H9 (cell line): ENCODE results near the gene TMEM245. TPM values are rescaled to one million over a fixed set of nuclear protein-coding genes. Genes with fewer than 3 reads are reported as not detected.

Experiments
- DNase-seq: peaks from one replicate; pipeline ENCODE4 v3.0.0-alpha.2; 2017
- H2AFZ ChIP-seq: one replicate; pipeline ENCODE4 v1.6.1; 2013; ENCODE audit warnings: mild to moderate bottlenecking, low read length, control low read depth, moderate library complexity
- H2AK5ac ChIP-seq: 2 replicates; pipeline ENCODE4 v1.6.1; 2013; ENCODE audit warnings: low read length, control low read depth, mixed read lengths; ENCODE audit not compliant: insufficient read length
- H2BK120ac ChIP-seq: one replicate; pipeline ENCODE4 v1.6.1; 2013; ENCODE audit warnings: low read depth, mild to moderate bottlenecking, low read length, control low read depth, inconsistent platforms; ENCODE audit not compliant: poor library complexity, severe bottlenecking
- H2BK12ac ChIP-seq: 2 replicates; pipeline ENCODE4 v1.6.1; 2013; ENCODE audit warnings: low read length, control low read depth, mixed read lengths, low read depth; ENCODE audit not compliant: insufficient read length
- H2BK15ac ChIP-seq: 2 replicates; pipeline ENCODE4 v1.6.1; 2013; ENCODE audit warnings: low read depth, low read length, control low read depth
- H2BK20ac ChIP-seq: one replicate; pipeline ENCODE4 v1.6.1; 2013; ENCODE audit warnings: low read depth, mild to moderate bottlenecking, low read length, control low read depth, inconsistent platforms; ENCODE audit not compliant: poor library complexity, severe bottlenecking
- H2BK5ac ChIP-seq: 2 replicates; pipeline ENCODE4 v1.6.1; 2013; ENCODE audit warnings: low read length, control low read depth, mixed read lengths; ENCODE audit not compliant: insufficient read length
- H3K14ac ChIP-seq: 2 replicates; pipeline ENCODE4 v1.6.1; 2013; ENCODE audit warnings: low read length, control low read depth; ENCODE audit not compliant: insufficient read depth
- H3K18ac ChIP-seq: 2 replicates; pipeline ENCODE4 v1.6.1; 2013; ENCODE audit warnings: low read depth, mild to moderate bottlenecking, mixed read lengths, low read length, control low read depth; ENCODE audit not compliant: insufficient read length
- H3K23ac ChIP-seq: 2 replicates; pipeline ENCODE4 v1.6.1; 2013; ENCODE audit warnings: low read length, control low read depth, mixed read lengths, low read depth; ENCODE audit not compliant: insufficient read length
- H3K23me2 ChIP-seq: 2 replicates; pipeline ENCODE4 v1.6.1; 2013; ENCODE audit warnings: low read depth, mild to moderate bottlenecking, mixed read lengths, low read length, control low read depth; ENCODE audit not compliant: insufficient read length, poor library complexity, severe bottlenecking
- H3K27ac ChIP-seq: 2 replicates; pipeline ENCODE4 v1.5.1; 2013; ENCODE audit warnings: low read length, control low read depth, mixed read lengths, low read depth; ENCODE audit not compliant: insufficient read length
- H3K27me3 ChIP-seq: 2 replicates; pipeline ENCODE4 v1.6.1; 2013; ENCODE audit warnings: low read length, control low read depth, inconsistent platforms; ENCODE audit not compliant: insufficient read depth
- H3K4ac ChIP-seq: 2 replicates; pipeline ENCODE4 v1.6.1; 2013; ENCODE audit warnings: low read depth, mild to moderate bottlenecking, control low read depth, inconsistent platforms, low read length, moderate library complexity
- H3K4me1 ChIP-seq: 2 replicates; pipeline ENCODE4 v1.6.1; 2013; ENCODE audit warnings: low read length, control low read depth, inconsistent platforms; ENCODE audit not compliant: insufficient read depth
- H3K4me2 ChIP-seq: 2 replicates; pipeline ENCODE4 v1.6.1; 2013; ENCODE audit warnings: low read length, control low read depth, mixed read lengths; ENCODE audit not compliant: insufficient read length, insufficient read depth
- H3K56ac ChIP-seq: 2 replicates; pipeline ENCODE4 v1.6.1; 2013; ENCODE audit warnings: low read depth, mild to moderate bottlenecking, mixed read lengths, low read length, control low read depth; ENCODE audit not compliant: insufficient read length
- H3K79me1 ChIP-seq: 2 replicates; pipeline ENCODE4 v1.6.1; 2013; ENCODE audit warnings: low read depth, mild to moderate bottlenecking, moderate library complexity, low read length, control low read depth, inconsistent platforms; ENCODE audit not compliant: insufficient read depth, poor library complexity, severe bottlenecking
- H3K79me2 ChIP-seq: 2 replicates; pipeline ENCODE4 v1.6.1; 2013; ENCODE audit warnings: low read length, control low read depth, inconsistent platforms; ENCODE audit not compliant: insufficient read depth
- H3K9ac ChIP-seq: 2 replicates; pipeline ENCODE4 v1.6.1; 2013; ENCODE audit warnings: low read length, control low read depth, mixed read lengths; ENCODE audit not compliant: insufficient read length; ENCODE audit errors: extremely low read depth
- H3K9me3 ChIP-seq: one replicate; pipeline ENCODE4 v1.6.1; 2013; ENCODE audit warnings: low read depth, low read length, inconsistent platforms; ENCODE audit not compliant: control insufficient read depth
- H3T11ph ChIP-seq: one replicate; pipeline ENCODE4 v1.6.1; 2013; ENCODE audit warnings: mild to moderate bottlenecking, low read length, control low read depth, inconsistent platforms
- H4K20me1 ChIP-seq: one replicate; pipeline ENCODE4 v1.6.1; 2013; ENCODE audit not compliant: control insufficient read depth, insufficient read length, insufficient read depth
- H4K5ac ChIP-seq: 2 replicates; pipeline ENCODE4 v1.6.1; 2013; ENCODE audit warnings: low read depth, mild to moderate bottlenecking, mixed read lengths, low read length, control low read depth; ENCODE audit not compliant: insufficient read length
- H4K8ac ChIP-seq: replicated peaks from 2 replicates; pipeline ENCODE4 v1.6.1; 2013; ENCODE audit warnings: low read length, control low read depth, mixed read lengths, low read depth; ENCODE audit not compliant: insufficient read length
- H4K91ac ChIP-seq: 2 replicates; pipeline ENCODE4 v1.6.1; 2013; ENCODE audit warnings: low read depth, mild to moderate bottlenecking, moderate library complexity, mixed read lengths, low read length, control low read depth; ENCODE audit not compliant: insufficient read length
- H3K27ac Mint-ChIP-seq, 3 experiments: 2 replicates in 2 of 3; 3 replicates in 1 of 3; pipeline ENCODE4 v1.8.0; 2020 to 2021; ENCODE audit warnings: mixed read lengths in 3 of 3, mild to moderate bottlenecking in 1 of 3, moderate library complexity in 1 of 3
- H3K27me3 Mint-ChIP-seq: 2 replicates; pipeline ENCODE4 v1.8.0; 2021; ENCODE audit warnings: low read depth, mild to moderate bottlenecking, moderate library complexity, mixed read lengths
- H3K36me3 Mint-ChIP-seq, 3 experiments: 2 replicates in 2 of 3; 3 replicates in 1 of 3; pipeline ENCODE4 v1.8.0; 2020 to 2021; ENCODE audit warnings: low read depth in 3 of 3, mixed read lengths in 3 of 3; ENCODE audit not compliant: insufficient read depth in 1 of 3
- H3K4me1 Mint-ChIP-seq, 2 experiments: 2 replicates each; pipeline ENCODE4 v1.8.0; 2020; ENCODE audit warnings: mixed read lengths in 2 of 2
- H3K4me3 Mint-ChIP-seq, 2 experiments: 2 replicates in 1 of 2; 3 replicates in 1 of 2; pipeline ENCODE4 v1.8.0; 2020 to 2021; ENCODE audit warnings: mild to moderate bottlenecking in 2 of 2, mixed read lengths in 2 of 2, moderate library complexity in 1 of 2
- H3K9me3 Mint-ChIP-seq, 2 experiments: 2 replicates in 1 of 2; 3 replicates in 1 of 2; pipeline ENCODE4 v1.8.0; 2020; ENCODE audit warnings: mild to moderate bottlenecking in 2 of 2, mixed read lengths in 2 of 2, moderate library complexity in 1 of 2
- CTCF ChIP-seq: fragments of 200-600 bp; sonication (generic); conservative IDR thresholded peaks from 3 replicates; pipeline ENCODE4 v1.8.0; 2021; ENCODE audit warnings: antibody characterized with exemption, mild to moderate bottlenecking
- WGBS: extraction: QIAGEN DNeasy Blood & Tissue Kit; methylation state at CpG from one replicate; pipeline ENCODE4 v1.1.7; 2013; ENCODE audit warnings: missing lambda C conversion rate, low lambda C conversion rate, mixed read lengths; ENCODE audit not compliant: insufficient read length; ENCODE audit errors: extremely low coverage; 5-methylcytosine and 5-hydroxymethylcytosine counted together
- total RNA-seq: library from RNA; stranded (reverse); gene quantifications from 2 replicates; pipeline ENCODE4 v1.2.1, GENCODE V29; 2021

TMEM245 gene
- total RNA-seq, 1 experiment from 2014 or later: 37.9 TPM

GRCh38 chr9:109107402-109108240 lies 12.1 kb downstream of the TMEM245 start:
- H3K23ac ChIP-seq: no peak overlapping the region
- no peak overlapping the region for H2AK5ac ChIP-seq
- no peak overlapping the region for H2BK20ac ChIP-seq
- H3K9me3 Mint-ChIP-seq: no peaks in the 10 kb centered on the region; a peak in 1 of 5 replicates
- no peak for DNase-seq
- peaks cover 15% of the 10 kb centered on the region for H3K79me2 ChIP-seq
- no CpG with 5 or more reads among the region's 4 CpGs for WGBS
- H3K27ac ChIP-seq: no peak overlapping the region
- no peak overlapping the region for H2BK15ac ChIP-seq
- no peaks in the 10 kb centered on the region for H4K20me1 ChIP-seq
- no peaks in the 10 kb centered on the region for H3K23me2 ChIP-seq
- H2AFZ ChIP-seq: no peak overlapping the region
- no peak overlapping the region for H2BK12ac ChIP-seq
- no peak overlapping the region for H2BK120ac ChIP-seq
- no peaks in the 10 kb centered on the region for H3K9me3 ChIP-seq
- H3K4ac ChIP-seq: no peak overlapping the region
- H3K27me3 Mint-ChIP-seq: no peaks in the 10 kb centered on the region
- peak overlapping the region in 2 of 3 experiments; percentile 53 to 71; a peak in 4 of 7 replicates for H3K27ac Mint-ChIP-seq
- no peaks in the 10 kb centered on the region for H3K27me3 ChIP-seq
- no peak overlapping the region for H4K91ac ChIP-seq
- no peak overlapping the region for H4K8ac ChIP-seq
- no peak overlapping the region for H4K5ac ChIP-seq
- no peak overlapping the region for H2BK5ac ChIP-seq
- no peak for TF ChIP-seq CTCF
- no peak overlapping the region for H3K9ac ChIP-seq
- H3K4me1 ChIP-seq: no peaks in the 10 kb centered on the region
- H3K4me2 ChIP-seq: no peak overlapping the region
- no peak overlapping the region for H3K14ac ChIP-seq
- peaks cover 4% of the 10 kb centered on the region for H3K79me1 ChIP-seq
- no peak overlapping the region for H3K18ac ChIP-seq
- H3K56ac ChIP-seq: no peak overlapping the region
- peaks cover 25 to 28% of the 10 kb centered on the region in 2 experiments for H3K4me1 Mint-ChIP-seq
- H3K4me3 Mint-ChIP-seq: no peak overlapping the region
- H3T11ph ChIP-seq: no peak overlapping the region
- peaks cover 25 to 29% (median 26%) of the 10 kb centered on the region in 3 experiments for H3K36me3 Mint-ChIP-seq
